Measurements from ENCODE around the gene PLAC8L1. TPM values are rescaled to one million over a fixed set of nuclear protein-coding genes. Genes with fewer than 3 reads are reported as not detected.

Gene PLAC8L1
- polyA plus RNA-seq, 2 donors, result 0.22 TPM; not detected in 1

GRCh38 chr5:146051678-146052077 lies 53.7 kb downstream of the PLAC8L1 start:
- peaks cover 3 to 11% of the 10 kb centered on the region in 2 donors for H3K36me3 ChIP-seq (ENCODE audit: control insufficient read depth in 2 of 2, insufficient read depth in 2 of 2, low read length in 1 of 2)

GRCh38 chr5:146050086-146050485 lies 55.3 kb downstream of the PLAC8L1 start:
- Histone ChIP-seq H3K27ac (ENCODE audit: low read depth in 2 of 2, low read length in 1 of 2) (no peak overlapping the region), H3K4me1 (ENCODE audit: control insufficient read depth in 2 of 2, insufficient read depth in 2 of 2, low read length in 1 of 2) (peaks cover 0 to 5% of the 10 kb centered on the region in 2 donors), H3K36me3 (ENCODE audit: control insufficient read depth in 2 of 2, insufficient read depth in 2 of 2, low read length in 1 of 2) (peaks cover 3 to 7% of the 10 kb centered on the region in 2 donors), H3K27me3 (ENCODE audit: control insufficient read depth in 1 of 2, insufficient read depth in 2 of 2, low read length in 2 of 2) (no peaks in the 10 kb centered on the region), H3K9me3 (ENCODE audit: control insufficient read depth in 2 of 2, insufficient read depth in 1 of 2, low read depth in 1 of 2, low read length in 1 of 2) (no peaks in the 10 kb centered on the region), H3K4me3 (ENCODE audit: low read depth in 1 of 2, low read length in 2 of 2) (no peak overlapping the region)
- 85 to 87% methylated on average over 5 of the region's 5 CpGs for WGBS, 2 donors

More at GRCh38 chr5:146051678-146052077, 53.7 kb downstream of the PLAC8L1 start:
- H3K27ac ChIP-seq (ENCODE audit: low read depth in 2 of 2, low read length in 1 of 2), result no peak overlapping the region
- H3K27me3 ChIP-seq (ENCODE audit: control insufficient read depth in 1 of 2, insufficient read depth in 2 of 2, low read length in 2 of 2), result no peaks in the 10 kb centered on the region
- 71 to 78% methylated on average over 3 of the region's 3 CpGs for WGBS, 2 donors
- no peak overlapping the region for H3K4me3 ChIP-seq (ENCODE audit: low read depth in 1 of 2, low read length in 2 of 2)
- peaks cover 0 to 5% of the 10 kb centered on the region in 2 donors for H3K4me1 ChIP-seq (ENCODE audit: control insufficient read depth in 2 of 2, insufficient read depth in 2 of 2, low read length in 1 of 2)
- H3K9me3 ChIP-seq (ENCODE audit: control insufficient read depth in 2 of 2, insufficient read depth in 1 of 2, low read depth in 1 of 2, low read length in 1 of 2), result no peaks in the 10 kb centered on the region

- no peaks in the 10 kb centered on the region for H3K9me3 ChIP-seq (ENCODE audit: control insufficient read depth in 2 of 2, insufficient read depth in 1 of 2, low read depth in 1 of 2, low read length in 1 of 2)
- H3K36me3 ChIP-seq (ENCODE audit: control insufficient read depth in 2 of 2, insufficient read depth in 2 of 2, low read length in 1 of 2), result peaks cover 3 to 7% of the 10 kb centered on the region in 2 donors
- H3K27me3 ChIP-seq (ENCODE audit: control insufficient read depth in 1 of 2, insufficient read depth in 2 of 2, low read length in 2 of 2), result no peaks in the 10 kb centered on the region
- H3K4me3 ChIP-seq (ENCODE audit: low read depth in 1 of 2, low read length in 2 of 2), result no peak overlapping the region
- H3K4me1 ChIP-seq (ENCODE audit: control insufficient read depth in 2 of 2, insufficient read depth in 2 of 2, low read length in 1 of 2), result peaks cover 0 to 5% of the 10 kb centered on the region in 2 donors
- H3K27ac ChIP-seq (ENCODE audit: low read depth in 2 of 2, low read length in 1 of 2), result no peak overlapping the region
- WGBS, 2 donors, result 72 to 82% methylated on average over 3 of the region's 3 CpGs
Observed at GRCh38 chr5:146049704-146050026, 55.7 kb downstream of the PLAC8L1 start.

DNA sequence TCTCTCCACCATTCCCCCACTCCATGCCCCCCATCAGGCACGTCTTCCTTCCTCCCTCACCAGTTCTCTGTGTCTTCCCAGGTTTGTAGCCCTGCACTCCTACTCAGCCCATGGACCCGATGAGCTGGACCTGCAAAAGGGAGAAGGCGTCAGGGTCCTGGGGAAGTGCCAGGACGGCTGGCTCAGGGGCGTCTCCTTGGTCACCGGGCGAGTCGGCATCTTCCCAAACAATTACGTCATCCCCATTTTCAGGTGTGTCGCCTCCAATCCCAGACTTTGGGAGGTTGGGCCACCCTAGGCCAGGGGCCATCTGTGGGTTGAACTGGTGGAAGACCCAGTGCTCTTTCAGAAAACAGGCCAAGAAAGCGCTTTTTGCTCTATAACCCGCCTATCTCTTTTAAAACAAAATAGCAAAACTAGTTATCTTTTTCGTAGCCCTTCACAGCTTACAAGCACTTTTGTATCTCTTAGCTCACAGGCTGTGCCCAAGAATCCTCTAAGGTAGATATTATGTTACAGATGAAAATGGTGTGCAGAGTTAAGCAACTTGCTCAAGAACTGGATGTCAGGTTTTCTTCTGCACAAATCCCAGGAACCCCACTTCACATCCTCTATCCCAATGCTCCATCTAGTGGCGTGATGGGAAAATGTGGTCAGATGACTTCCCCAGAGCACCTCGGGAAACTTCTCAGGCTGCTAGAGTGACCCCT lies 56.2 kb downstream of the PLAC8L1 start:
- peaks cover 3 to 7% of the 10 kb centered on the region in 2 donors for H3K36me3 ChIP-seq (ENCODE audit: control insufficient read depth in 2 of 2, insufficient read depth in 2 of 2, low read length in 1 of 2)
- no peak overlapping the region for H3K4me3 ChIP-seq (ENCODE audit: low read depth in 1 of 2, low read length in 2 of 2)
- H3K9me3 ChIP-seq (ENCODE audit: control insufficient read depth in 2 of 2, insufficient read depth in 1 of 2, low read depth in 1 of 2, low read length in 1 of 2), result no peaks in the 10 kb centered on the region
- WGBS, 2 donors, result 61 to 62% methylated on average over 15 of the region's 15 CpGs
- H3K27ac ChIP-seq (ENCODE audit: low read depth in 2 of 2, low read length in 1 of 2), result peak overlapping the region in 1 of 2 donors; percentile 40
- no peaks in the 10 kb centered on the region for H3K27me3 ChIP-seq (ENCODE audit: control insufficient read depth in 1 of 2, insufficient read depth in 2 of 2, low read length in 2 of 2)
- peaks cover 0 to 5% of the 10 kb centered on the region in 2 donors for H3K4me1 ChIP-seq (ENCODE audit: control insufficient read depth in 2 of 2, insufficient read depth in 2 of 2, low read length in 1 of 2)

DNA sequence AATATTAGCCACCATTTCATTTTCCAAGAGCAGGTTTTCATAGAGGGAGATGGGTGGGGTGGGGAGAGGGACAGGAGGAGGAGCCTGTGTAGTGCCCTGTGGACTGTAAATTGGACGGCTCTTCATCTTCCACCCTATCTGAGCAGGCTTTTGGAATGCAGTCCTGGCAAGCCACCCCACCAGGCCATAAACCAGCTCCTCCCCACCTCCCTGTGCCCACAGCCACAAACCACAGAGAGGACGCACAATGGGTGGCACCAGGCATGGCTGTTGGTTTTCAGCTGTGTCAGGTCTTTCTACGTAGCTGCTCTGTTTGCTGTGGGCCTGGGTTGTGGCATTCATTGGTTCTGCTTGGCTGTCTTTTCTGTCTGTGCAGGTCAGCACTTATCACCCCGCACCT lies 58.0 kb downstream of the PLAC8L1 start:
- peak overlapping the region; percentile 12 to 40 for H3K27ac ChIP-seq (ENCODE audit: low read depth in 2 of 2, low read length in 1 of 2)
- H3K4me3 ChIP-seq (ENCODE audit: low read depth in 1 of 2, low read length in 2 of 2), result no peak overlapping the region
- H3K4me1 ChIP-seq (ENCODE audit: control insufficient read depth in 2 of 2, insufficient read depth in 2 of 2, low read length in 1 of 2), result peaks cover 0 to 11% of the 10 kb centered on the region in 2 donors
- no peaks in the 10 kb centered on the region for H3K9me3 ChIP-seq (ENCODE audit: control insufficient read depth in 2 of 2, insufficient read depth in 1 of 2, low read depth in 1 of 2, low read length in 1 of 2)
- H3K36me3 ChIP-seq (ENCODE audit: control insufficient read depth in 2 of 2, insufficient read depth in 2 of 2, low read length in 1 of 2), result peaks cover 3 to 7% of the 10 kb centered on the region in 2 donors
- no peaks in the 10 kb centered on the region for H3K27me3 ChIP-seq (ENCODE audit: control insufficient read depth in 1 of 2, insufficient read depth in 2 of 2, low read length in 2 of 2)
- 59 to 66% methylated on average over 4 of the region's 4 CpGs for WGBS, 2 donors

- Histone ChIP-seq H3K4me3 (ENCODE audit: low read depth in 1 of 2, low read length in 2 of 2) (no peak overlapping the region), H3K27ac (ENCODE audit: low read depth in 2 of 2, low read length in 1 of 2) (no peak overlapping the region), H3K9me3 (ENCODE audit: control insufficient read depth in 2 of 2, insufficient read depth in 1 of 2, low read depth in 1 of 2, low read length in 1 of 2) (no peaks in the 10 kb centered on the region), H3K4me1 (ENCODE audit: control insufficient read depth in 2 of 2, insufficient read depth in 2 of 2, low read length in 1 of 2) (peaks cover 2 to 19% of the 10 kb centered on the region in 2 donors), H3K36me3 (ENCODE audit: control insufficient read depth in 2 of 2, insufficient read depth in 2 of 2, low read length in 1 of 2) (peaks cover 2 to 4% of the 10 kb centered on the region in 2 donors), H3K27me3 (ENCODE audit: control insufficient read depth in 1 of 2, insufficient read depth in 2 of 2, low read length in 2 of 2) (no peaks in the 10 kb centered on the region)
- 89 to 96% methylated on average over 4 of the region's 4 CpGs for WGBS, 2 donors
Observed at GRCh38 chr5:146043722-146044121, 61.7 kb downstream of the PLAC8L1 start.

DNA sequence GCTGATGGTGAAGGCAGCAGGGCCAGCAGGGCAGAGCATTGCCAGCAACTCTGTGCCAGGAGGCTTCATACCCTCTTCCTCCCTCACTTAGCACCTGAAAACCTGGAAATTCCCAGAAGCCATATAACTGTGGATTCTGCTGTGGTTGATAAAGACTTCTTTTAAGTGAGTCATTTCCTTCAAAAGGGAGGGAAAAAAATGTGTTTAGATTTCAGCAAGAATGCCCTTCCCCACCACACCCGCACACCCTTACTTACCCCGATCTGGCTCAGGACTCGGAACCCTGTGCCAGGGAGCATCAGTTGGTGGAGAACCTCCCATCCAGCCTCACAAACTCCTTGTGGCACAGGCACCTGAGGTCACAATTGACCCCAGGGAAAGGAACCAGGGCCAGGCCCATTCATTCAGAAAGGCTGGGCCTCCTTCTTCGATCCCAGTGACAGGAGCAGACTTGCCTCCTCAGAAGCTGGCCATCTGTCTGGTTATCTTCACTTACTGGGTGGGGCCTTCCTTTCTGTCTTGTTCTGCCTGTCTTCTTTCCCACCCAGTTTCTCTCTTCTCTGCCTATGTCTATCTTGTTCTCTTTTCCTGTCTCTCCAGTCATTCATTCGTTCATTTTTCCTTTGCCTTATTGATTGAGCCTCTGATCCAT lies 62.6 kb downstream of the PLAC8L1 start:
- Histone ChIP-seq H3K36me3 (ENCODE audit: control insufficient read depth in 2 of 2, insufficient read depth in 2 of 2, low read length in 1 of 2) (peaks cover 2 to 3% of the 10 kb centered on the region in 2 donors), H3K27ac (ENCODE audit: low read depth in 2 of 2, low read length in 1 of 2) (peak overlapping the region; percentile 85 to 92), H3K4me1 (ENCODE audit: control insufficient read depth in 2 of 2, insufficient read depth in 2 of 2, low read length in 1 of 2) (peaks cover 2 to 19% of the 10 kb centered on the region in 2 donors), H3K27me3 (ENCODE audit: control insufficient read depth in 1 of 2, insufficient read depth in 2 of 2, low read length in 2 of 2) (no peaks in the 10 kb centered on the region), H3K9me3 (ENCODE audit: control insufficient read depth in 2 of 2, insufficient read depth in 1 of 2, low read depth in 1 of 2, low read length in 1 of 2) (no peaks in the 10 kb centered on the region), H3K4me3 (ENCODE audit: low read depth in 1 of 2, low read length in 2 of 2) (no peak overlapping the region)
- WGBS, 2 donors, result 41 to 50% methylated on average over 5 of the region's 5 CpGs

- Histone ChIP-seq H3K27ac (ENCODE audit: low read depth in 2 of 2, low read length in 1 of 2) (peak overlapping the region; percentile 82 to 84), H3K4me1 (ENCODE audit: control insufficient read depth in 2 of 2, insufficient read depth in 2 of 2, low read length in 1 of 2) (peaks cover 2 to 14% of the 10 kb centered on the region in 2 donors), H3K27me3 (ENCODE audit: control insufficient read depth in 1 of 2, insufficient read depth in 2 of 2, low read length in 2 of 2) (no peaks in the 10 kb centered on the region), H3K36me3 (ENCODE audit: control insufficient read depth in 2 of 2, insufficient read depth in 2 of 2, low read length in 1 of 2) (peaks cover 0 to 3% of the 10 kb centered on the region in 2 donors), H3K4me3 (ENCODE audit: low read depth in 1 of 2, low read length in 2 of 2) (no peak overlapping the region), H3K9me3 (ENCODE audit: control insufficient read depth in 2 of 2, insufficient read depth in 1 of 2, low read depth in 1 of 2, low read length in 1 of 2) (no peaks in the 10 kb centered on the region)
- WGBS, 2 donors, result 81 to 87% methylated on average over 10 of the region's 10 CpGs
Observed at GRCh38 chr5:146041180-146041789, 64.1 kb downstream of the PLAC8L1 start.

DNA sequence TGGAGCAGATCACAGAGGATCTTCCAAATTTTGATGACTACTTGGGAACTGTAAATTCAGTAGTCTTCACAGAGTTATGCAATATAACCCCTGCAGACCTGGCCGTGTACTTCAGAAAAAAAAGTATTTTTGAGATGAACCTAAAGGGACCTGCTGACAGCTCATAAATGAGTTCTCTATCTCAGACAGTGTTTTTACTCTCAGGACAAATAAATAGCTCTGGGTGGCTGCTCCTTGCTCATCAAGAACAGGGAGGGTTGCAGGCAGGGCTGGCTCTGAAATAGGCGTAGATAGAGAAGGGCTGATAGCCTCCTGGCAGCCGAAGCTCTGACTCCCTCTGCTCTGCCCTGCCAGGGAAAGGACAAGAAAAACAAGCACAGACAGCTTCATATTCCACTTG lies 64.8 kb downstream of the PLAC8L1 start:
- Histone ChIP-seq H3K4me3 (ENCODE audit: low read depth in 1 of 2, low read length in 2 of 2) (no peak overlapping the region), H3K27ac (ENCODE audit: low read depth in 2 of 2, low read length in 1 of 2) (peak overlapping the region; percentile 84 to 89), H3K36me3 (ENCODE audit: control insufficient read depth in 2 of 2, insufficient read depth in 2 of 2, low read length in 1 of 2) (peaks cover 0 to 3% of the 10 kb centered on the region in 2 donors)

More for the DNA sequence above, 64.8 kb downstream of the PLAC8L1 start:
- H3K9me3 ChIP-seq (ENCODE audit: control insufficient read depth in 2 of 2, insufficient read depth in 1 of 2, low read depth in 1 of 2, low read length in 1 of 2), result no peaks in the 10 kb centered on the region
- 38 to 41% methylated on average over 3 of the region's 3 CpGs for WGBS, 2 donors
- peaks cover 2 to 14% of the 10 kb centered on the region in 2 donors for H3K4me1 ChIP-seq (ENCODE audit: control insufficient read depth in 2 of 2, insufficient read depth in 2 of 2, low read length in 1 of 2)
- no peaks in the 10 kb centered on the region for H3K27me3 ChIP-seq (ENCODE audit: control insufficient read depth in 1 of 2, insufficient read depth in 2 of 2, low read length in 2 of 2)
